GM12891 (cell line): ENCODE data around the gene SPOP.

Experiments
- PAX5 ChIP-seq: IDR thresholded peaks from 2 replicates; pipeline ENCODE4 v1.6.1; 2011; ENCODE audit warnings: low read length, moderate library complexity, mild to moderate bottlenecking; ENCODE audit not compliant: insufficient read depth, severe bottlenecking
- POLR2A ChIP-seq: IDR thresholded peaks from 2 replicates; pipeline ENCODE4 v1.6.1; 2011; ENCODE audit warnings: low read depth, low read length, control low read depth
- POLR2AphosphoS5 ChIP-seq: IDR thresholded peaks from 2 replicates; pipeline ENCODE4 v1.6.1; 2011; ENCODE audit warnings: low read depth, low read length, control low read depth
- POU2F2 ChIP-seq: IDR thresholded peaks from 2 replicates; pipeline ENCODE4 v1.6.1; 2011; ENCODE audit warnings: low read depth, mild to moderate bottlenecking, control low read depth, low read length, moderate library complexity
- SPI1 ChIP-seq: IDR thresholded peaks from 2 replicates; pipeline ENCODE4 v1.6.1; 2011; ENCODE audit warnings: low read depth, low read length, control low read depth
- TAF1 ChIP-seq: IDR thresholded peaks from 2 replicates; pipeline ENCODE4 v1.6.1; 2011; ENCODE audit warnings: low read depth, low read length, control low read depth

- TF ChIP-seq POLR2A (no peak), POLR2AphosphoS5 (no peak), SPI1 (no peak), PAX5 (no peak), TAF1 (no peak), POU2F2 (no peak)
Measured at GRCh38 chr17:49571283-49571682, 106.6 kb downstream of the SPOP start.
